Measurements from ENCODE around the gene SPSB4. TPM values are rescaled to one million over a fixed set of nuclear protein-coding genes. Genes with fewer than 3 reads are reported as not detected.

SPSB4 gene
- total RNA-seq, 4 donors from 2014 or later, result 0.12 to 5.7 (median 0.58) TPM

DNA sequence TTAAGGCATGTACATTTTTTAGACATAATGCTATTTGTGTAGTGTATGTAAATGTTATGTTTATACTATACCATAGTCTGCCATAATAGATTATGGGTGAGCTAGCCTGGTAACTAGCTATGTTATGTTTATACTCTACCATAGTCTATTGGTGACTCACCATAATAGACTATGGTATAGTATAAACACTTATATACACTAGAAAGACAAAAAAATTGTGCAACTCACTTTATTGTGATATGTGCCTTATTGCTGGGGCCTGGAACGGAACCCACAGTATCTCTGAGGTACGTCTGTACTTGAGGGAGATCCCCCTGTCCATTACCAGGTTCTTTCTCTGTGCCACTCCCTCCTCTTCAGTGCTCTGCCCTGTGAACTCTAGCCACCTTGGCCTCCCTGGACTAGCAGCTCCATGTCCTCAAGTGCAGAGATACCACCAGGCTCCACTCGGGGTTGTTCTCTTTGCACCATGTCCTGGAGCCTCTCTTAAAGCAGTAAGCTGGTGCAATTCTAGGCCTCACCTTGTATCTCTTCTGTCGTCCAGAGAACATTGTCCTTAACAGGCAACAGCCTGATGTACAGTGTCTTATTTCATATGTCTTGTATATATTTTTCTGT lies 119.6 kb downstream of the SPSB4 start:
- TF ChIP-seq, protein P1, sequence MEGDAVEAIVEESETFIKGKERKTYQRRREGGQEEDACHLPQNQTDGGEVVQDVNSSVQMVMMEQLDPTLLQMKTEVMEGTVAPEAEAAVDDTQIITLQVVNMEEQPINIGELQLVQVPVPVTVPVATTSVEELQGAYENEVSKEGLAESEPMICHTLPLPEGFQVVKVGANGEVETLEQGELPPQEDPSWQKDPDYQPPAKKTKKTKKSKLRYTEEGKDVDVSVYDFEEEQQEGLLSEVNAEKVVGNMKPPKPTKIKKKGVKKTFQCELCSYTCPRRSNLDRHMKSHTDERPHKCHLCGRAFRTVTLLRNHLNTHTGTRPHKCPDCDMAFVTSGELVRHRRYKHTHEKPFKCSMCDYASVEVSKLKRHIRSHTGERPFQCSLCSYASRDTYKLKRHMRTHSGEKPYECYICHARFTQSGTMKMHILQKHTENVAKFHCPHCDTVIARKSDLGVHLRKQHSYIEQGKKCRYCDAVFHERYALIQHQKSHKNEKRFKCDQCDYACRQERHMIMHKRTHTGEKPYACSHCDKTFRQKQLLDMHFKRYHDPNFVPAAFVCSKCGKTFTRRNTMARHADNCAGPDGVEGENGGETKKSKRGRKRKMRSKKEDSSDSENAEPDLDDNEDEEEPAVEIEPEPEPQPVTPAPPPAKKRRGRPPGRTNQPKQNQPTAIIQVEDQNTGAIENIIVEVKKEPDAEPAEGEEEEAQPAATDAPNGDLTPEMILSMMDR (IDR thresholded peaks at IDR 0.05), result no peak
- DNase-seq (ENCODE audit: low spot score), result no peak
- ATAC-seq (ENCODE audit: low FRiP score), result no peak

DNA sequence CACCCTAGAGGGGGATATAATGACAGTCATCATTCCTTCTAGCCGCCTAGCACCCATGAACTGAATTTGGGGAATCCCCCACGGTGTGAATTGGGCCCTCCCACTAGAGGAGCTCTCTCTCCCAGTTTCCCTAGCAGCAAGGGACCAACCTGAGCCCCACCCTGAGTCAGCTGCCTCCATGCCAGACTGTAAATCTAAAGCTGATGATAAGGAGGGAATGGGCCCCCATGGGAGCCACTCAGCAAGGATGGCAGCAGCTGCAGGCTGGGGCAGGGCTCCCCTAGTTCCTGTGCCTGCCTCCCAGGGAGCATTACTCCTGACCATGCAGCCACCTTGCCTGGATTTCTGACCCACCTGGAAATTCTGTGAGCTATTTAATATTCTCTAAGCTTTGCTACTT lies 123.5 kb downstream of the SPSB4 start:
- DNase-seq (ENCODE audit: low spot score) (no peak), ATAC-seq (ENCODE audit: low FRiP score) (no peak)
- TF ChIP-seq, protein P1 (IDR thresholded peaks at IDR 0.05), result no peak

DNA sequence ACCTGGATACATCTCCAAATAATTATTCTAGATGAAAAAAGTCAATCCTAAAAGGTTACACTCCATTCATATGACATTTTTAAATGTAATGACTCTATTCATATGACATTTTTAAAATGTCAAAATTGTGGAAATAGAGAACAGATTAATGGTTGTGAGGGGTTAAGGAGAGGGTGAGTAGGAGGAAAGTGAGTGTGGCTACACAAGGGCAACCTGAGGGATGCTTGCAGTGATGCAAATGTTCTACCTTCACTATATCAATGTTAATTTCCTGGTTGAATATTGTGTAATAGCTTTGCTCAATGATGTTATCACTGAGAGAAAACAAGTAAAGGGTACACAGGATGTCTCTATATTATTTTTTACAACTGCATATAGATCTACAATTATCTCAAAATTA lies 125.6 kb downstream of the SPSB4 start:
- TF ChIP-seq, protein P1 (IDR thresholded peaks at IDR 0.05), result no peak
- ATAC-seq (ENCODE audit: low FRiP score), result no peak

DNA sequence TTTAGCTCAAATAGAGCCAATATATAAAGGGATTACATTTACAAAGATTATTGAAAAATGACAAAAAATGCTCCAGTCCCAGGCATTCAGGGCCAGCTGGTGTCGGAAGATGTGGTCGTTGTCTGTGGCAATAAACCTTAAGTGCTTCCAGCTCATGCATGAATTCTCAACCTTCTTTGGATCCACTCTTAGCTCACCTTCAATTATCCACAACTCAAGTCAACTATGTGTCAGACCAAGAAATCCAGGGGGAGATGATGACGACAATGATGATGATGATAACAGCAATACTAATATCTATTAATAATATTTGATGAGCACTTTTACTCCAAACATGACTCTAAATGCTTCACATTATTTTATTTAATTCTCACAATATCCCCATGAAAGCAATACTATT lies 126.9 kb downstream of the SPSB4 start:
- TF ChIP-seq, protein P1 (IDR thresholded peaks at IDR 0.05), result no peak
- no peak for ATAC-seq (ENCODE audit: low FRiP score)
- no peak for DNase-seq (ENCODE audit: low spot score)

More for the DNA sequence above, 125.6 kb downstream of the SPSB4 start:
- no peak for DNase-seq (ENCODE audit: low spot score)

DNA sequence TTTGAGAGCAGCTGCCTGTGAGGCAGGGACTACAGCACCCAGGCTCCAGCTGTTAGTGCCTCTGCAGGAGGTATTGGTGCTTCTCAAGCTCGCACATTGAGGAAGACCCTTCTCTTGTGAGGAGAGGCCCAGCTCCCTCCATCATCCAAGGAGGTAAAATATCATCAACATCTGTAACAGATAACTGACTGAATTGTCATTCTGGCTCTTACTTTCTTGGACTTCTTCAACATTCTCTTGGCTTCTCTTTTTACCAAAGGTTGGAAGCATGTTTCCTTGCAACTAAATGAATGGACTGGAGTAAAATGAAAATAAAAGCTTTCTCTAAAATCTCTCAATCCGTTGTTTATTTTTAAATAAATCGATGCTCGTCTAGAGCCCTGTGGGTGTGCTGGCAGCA lies 127.4 kb downstream of the SPSB4 start:
- no peak for ATAC-seq (ENCODE audit: low FRiP score)
- no peak for DNase-seq (ENCODE audit: low spot score)
- TF ChIP-seq, protein P1 (IDR thresholded peaks at IDR 0.05), result no peak

DNA sequence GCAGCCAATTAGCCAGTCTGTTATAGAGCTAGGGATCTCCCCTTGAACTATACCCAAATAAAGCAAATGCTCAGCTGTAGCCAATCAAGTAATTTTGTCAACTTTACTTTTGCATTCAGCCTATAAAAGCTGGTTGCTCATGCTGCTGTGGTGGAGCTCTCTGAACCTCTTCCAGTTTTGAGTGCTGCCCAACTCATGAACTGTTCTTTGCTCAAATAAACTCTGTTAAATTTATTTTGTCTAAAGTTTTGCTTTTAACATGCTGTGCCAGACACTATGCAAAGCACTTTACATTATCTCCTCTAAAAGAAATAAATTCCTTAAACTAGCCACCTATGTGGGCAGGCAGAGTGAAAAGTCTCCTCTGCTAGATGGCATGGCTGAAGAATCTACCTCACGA lies 128.8 kb downstream of the SPSB4 start:
- TF ChIP-seq, protein P1 (IDR thresholded peaks at IDR 0.05), result no peak
- DNase-seq (ENCODE audit: low spot score) (no peak), ATAC-seq (ENCODE audit: low FRiP score) (no peak)

DNA sequence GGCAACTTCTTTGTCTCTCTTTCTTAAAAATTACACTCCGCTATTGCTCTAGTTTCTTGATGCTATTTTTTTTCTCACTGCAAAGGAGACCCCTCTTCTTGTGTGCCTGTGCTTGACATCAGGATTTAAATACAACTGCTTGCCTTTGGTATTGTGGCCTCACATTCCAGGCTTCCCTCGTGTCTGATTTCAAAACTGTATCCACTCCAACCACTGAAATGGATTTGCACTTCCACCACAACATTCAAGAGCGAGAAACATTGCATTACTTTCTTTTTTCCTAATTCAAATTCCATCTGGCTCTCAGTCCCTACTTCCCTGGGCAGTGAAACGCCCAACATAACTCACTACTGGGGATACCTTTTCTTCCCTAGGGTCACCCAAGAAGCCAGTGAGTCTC lies 130.0 kb downstream of the SPSB4 start:
- DNase-seq (ENCODE audit: low spot score) (no peak), ATAC-seq (ENCODE audit: low FRiP score) (no peak)
- TF ChIP-seq, protein P1 (IDR thresholded peaks at IDR 0.05), result no peak

All from omental fat pad (tissue), 4 donors.